Activated gamma-delta T cell (primary cell): ENCODE results near the gene PTPRG.

ENCODE experiments used
- DNase-seq: peaks from one replicate; lab custom pipeline; 2025; lab: John Stamatoyannopoulos, UW

PTPRG gene

DNA sequence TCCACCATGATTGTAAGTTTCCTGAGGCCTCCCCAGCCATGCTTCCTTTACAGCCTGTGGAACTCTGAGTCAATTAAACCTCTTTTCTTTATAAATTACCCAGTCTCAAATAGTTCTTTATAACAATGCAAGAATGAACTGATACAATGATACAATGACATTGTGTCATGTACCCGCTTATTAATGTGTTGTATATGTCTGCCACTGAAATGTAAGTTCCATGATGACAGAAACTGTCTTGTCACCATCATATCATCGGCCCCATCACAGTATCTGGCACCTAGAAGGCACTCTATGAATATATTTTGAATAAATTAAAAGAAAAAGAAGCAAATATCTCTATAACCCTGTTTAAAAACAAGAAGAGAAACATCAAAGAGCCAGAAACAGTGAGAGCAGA is 782.4 kb downstream of the PTPRG start:
- no peak for DNase-seq
